GM21390 (cell line): ENCODE results near the gene PLEKHM3.

Experiments used
- ATAC-seq: cut with Tn5 transposase; IDR thresholded peaks from one replicate; pipeline ENCODE4 v1.9.1; 2021; ENCODE audit not compliant: unreplicated experiment

PLEKHM3 gene

DNA sequence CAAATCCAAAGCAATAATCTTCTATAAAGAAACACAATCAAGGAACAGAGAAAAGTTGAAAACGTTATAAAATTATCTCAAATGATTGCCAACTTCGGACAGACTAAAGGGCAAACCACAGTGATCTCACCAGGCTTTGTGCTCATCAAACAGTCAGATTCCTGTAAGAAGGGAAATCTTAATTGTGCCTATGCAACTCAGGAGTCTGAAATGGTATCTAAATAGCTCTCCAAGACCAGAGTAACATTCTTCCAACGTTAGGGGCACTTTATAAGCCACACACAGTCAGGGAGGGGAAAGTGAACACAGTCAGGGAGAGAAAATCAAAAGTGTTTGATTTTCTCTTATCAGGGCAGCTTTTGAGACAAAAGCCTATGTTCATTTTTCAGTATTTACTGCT is 29.4 kb downstream of the PLEKHM3 start:
- no peak for ATAC-seq

DNA sequence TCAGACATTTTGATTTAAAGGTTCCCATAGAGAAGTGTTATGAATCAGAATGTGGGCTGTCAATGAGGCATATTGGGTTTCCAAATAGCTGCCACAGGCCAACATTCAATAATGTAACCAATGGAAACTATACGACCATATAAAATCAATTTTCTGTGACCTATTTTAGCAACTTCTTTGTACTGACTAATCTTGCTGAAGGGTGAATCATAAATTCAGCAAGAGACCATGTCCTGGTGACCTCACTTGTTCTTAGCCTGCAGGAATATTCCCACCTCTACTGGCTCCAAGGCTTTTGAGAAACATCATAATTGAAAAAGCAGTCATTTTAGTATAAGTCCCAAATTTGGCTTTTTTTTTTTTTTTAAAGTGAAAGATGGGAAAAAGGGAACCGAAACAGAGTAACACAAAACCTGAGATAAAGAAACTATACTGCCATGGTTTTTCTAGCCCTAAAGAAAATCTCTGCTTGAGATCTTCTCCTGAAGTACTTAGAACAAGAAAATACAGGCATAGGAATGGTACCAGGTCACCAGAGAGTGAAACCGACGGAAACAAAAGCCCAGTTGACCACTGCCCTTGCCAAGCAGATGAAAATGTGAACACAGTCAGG is 32.1 kb downstream of the PLEKHM3 start:
- no peak for ATAC-seq

DNA sequence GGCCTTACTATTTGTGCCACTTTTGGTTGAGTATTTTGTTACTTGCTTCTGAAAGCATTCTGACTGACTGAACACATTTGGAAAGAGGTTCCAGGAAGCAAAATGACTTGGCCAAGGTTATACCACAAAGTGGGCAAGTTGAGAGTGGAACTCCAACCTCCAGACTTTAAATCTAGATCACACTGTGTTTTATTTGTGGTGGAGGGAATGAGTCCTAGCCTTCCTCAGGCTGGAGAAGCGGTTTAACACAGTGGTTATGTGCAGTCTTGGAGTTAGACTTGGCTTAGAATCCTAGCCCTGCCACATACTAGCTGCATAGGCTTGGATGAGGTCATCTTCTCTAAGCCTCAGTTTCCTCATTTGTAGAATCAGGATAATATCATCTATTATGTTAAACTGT is 33.4 kb downstream of the PLEKHM3 start:
- ATAC-seq, result no peak

DNA sequence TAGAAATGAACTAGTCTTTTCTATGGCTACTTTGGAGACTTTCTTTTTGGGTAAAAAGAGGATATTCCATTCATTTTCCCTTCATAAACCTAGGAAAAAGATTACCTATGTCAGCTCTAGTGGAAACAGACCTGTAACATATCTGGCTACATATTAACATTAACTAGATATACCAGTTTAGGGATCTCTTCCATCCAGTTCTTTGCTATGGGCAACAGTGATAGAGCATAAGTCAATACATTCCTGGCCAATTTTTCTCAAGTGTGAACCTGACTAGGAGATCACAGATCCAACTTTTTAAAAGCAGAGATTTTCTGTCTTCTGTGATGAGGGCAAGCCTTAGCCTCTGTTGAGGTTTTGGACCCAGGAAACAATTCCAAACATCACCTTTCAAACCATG is 34.5 kb downstream of the PLEKHM3 start:
- ATAC-seq, result no peak

DNA sequence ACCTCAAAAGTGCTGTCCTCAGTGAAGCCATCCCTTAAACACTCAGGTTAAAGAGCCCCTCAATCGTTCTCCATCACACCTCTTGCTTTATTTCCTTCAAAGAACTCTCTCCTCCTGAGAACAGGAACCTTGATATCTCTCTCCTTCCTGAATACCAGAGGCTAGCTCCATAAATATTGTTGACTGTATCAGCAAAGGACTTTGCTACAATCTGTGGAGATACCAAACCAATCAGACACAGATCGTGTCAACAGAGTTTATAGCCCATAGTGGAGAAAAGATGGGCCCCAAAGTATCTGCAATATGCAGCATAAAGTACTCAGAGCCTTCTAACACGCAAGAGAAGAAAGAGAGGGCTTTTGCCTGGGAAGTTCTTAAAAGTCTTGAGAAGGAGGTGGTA is 36.4 kb downstream of the PLEKHM3 start:
- no peak for ATAC-seq

DNA sequence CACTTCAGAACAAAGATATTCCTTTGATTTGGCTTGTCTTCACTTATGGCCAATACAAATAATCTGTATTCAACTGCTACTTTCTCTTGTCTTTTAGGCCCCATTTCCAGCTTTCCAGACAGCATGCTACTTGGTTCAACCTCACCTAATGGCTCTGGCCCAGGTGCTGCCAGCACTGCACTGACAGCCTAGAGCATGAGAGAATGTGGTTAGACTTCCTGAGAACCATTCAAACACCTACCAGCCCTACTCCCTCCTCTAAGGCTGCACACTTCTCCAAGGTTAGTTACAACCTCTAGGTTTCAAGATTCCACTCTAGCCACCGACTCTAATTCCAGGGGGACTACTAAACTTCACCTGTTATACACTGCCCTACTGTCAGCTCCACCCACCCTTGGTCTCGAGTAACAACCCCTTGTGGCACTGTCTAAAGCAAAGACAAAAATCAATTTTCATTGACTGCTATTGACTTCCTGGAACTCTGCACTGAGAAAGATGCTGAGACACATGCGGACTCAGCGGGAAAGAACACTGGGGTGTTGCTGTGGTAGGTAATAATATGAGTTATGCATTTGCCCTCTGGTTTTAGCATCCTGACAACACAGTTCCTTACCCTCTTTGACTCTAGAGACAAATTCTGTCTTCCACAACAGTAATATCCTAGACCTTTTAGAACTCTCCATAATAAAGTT is 38.2 kb downstream of the PLEKHM3 start:
- no peak for ATAC-seq

DNA sequence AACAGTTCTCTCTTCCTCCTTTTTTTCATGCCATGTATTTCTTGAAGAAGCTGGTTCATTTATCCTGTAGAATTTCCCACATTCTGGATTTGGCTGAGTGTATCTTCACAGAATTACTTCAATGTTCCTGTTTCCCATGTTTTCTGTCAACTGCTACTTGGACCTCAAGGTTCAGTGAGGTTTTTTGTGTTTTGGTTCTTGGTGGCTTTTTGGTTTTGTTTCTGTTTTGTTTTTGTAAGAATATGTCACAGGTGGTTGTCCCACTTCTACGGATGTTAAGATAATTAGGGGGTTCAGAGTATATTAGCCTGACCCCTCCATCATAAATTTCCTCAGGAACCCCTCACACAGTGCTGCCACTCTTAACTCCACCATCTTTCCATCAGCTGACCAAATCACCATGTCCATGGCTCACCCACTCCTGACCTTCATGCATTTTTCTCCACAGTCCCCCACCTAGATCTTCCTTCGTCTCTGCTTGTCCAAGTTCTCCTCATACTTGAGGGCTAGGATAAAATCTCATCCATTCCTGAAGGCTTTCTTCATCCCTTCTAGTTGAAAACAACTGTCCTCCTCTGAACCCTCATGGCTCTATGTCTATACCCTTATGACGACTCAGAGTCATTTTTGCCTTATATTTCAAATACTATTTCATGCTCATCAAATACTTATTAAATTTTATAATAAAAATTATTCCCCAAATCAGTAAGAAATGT is 40.4 kb downstream of the PLEKHM3 start:
- no peak for ATAC-seq

DNA sequence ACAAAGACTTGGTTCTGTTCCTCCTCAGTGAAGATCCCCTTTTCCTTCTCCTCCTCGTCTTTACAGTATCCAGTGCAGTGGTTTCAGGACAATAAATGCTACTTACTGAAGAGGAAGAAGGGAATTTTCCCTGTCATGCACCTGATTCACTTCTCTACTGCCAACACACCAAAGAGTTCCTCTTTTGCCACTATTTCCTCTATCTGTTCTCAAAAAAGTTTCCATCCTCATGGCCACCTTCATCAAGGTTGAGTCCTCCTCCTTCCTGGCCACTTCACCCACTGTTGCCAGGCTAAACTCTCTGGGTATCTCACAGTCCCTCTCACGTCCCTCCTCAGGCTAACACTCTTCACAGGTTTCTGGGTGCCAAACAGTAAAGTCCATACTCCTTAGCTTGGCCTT is 41.7 kb downstream of the PLEKHM3 start:
- peak; percentile 67 for ATAC-seq

DNA sequence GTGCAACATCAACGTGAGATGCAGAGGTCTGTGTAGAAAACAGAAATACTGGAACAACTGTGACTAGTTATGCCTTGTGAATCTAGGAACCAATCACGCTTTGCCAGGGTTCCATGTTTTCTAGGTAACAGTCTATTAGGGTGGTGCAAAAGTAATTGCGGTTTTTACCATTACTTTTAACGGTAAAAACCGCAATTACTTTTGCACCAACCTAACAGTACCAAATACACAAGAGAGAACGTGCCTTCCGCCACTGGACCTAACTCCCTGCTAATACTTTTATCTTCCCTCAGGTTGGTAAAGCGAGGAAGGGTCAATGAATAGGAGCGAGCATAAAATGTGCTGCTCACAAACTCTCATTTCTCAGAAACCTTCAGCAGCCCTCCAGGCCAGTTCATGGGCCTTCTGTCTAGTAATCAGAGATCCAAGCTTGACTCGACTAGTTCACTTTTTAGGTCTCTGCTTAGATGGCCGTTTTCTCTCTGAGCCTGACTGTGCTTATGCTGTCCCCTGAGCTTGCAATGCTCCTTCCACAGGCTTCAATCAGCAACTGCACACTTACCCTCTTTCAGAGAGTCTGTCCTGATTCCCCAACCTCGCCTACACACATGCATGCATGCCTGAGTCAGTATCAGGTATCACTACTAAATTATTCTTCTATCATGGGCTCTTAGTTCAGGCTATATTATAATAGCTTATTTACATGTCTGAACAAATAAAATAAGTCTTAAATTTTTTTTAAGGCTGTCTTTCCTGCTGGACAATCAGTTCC is 47.0 kb downstream of the PLEKHM3 start:
- no peak for ATAC-seq

DNA sequence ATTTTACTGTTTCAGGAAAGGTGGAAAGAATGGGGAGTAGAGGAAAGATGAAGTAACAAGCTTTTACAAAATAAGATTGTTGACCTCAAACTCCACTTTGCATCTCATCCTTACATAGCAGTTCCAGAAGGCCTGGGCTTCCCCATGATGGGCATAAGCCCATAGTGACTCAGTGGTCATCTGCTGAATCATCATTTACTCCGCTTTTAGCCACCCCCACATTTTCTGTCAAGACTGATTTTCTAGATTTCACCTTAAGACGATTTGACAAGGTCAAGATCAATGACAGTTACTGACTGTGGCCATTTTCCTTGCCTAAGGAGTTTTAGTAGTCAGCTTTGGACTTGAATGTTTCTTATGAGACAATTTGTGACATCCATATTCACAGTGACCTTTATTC is 49.4 kb downstream of the PLEKHM3 start:
- no peak for ATAC-seq

DNA sequence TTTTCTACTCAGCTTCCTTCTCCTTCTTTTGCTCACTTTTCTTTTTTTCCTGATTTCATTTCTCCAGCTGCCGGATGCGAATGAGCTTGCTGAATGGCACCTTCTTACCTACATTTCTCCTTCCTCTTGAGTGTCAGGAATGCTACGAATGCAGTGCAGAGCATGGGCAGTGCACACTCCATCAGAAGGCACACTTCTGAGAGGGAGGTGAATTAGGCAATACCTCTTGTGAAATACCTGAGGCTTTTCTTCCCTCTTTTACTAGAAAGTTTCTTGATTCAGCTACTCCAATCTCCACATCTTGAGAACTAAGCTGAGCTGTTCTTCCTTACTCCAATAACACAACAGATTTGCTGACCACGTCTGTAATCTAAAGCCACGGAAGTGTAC is 51.1 kb downstream of the PLEKHM3 start:
- ATAC-seq, result no peak

DNA sequence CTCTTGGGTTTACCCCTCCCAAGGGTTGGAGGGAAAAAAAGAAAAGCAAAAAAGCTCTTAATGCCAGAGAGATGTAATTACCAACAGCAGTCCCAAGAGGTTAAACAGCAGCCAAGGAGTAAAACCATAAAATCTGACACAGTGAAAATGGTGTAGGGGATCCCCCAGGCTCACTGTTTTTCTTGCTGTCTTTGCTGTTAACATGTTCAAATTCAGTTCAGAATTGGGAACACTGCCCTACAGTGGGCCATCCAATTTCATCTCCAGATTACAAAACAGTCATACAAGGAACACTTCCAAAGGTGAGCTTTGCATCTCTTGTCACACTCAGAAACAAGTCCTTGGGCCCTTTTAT is 54.5 kb downstream of the PLEKHM3 start:
- no peak for ATAC-seq

DNA sequence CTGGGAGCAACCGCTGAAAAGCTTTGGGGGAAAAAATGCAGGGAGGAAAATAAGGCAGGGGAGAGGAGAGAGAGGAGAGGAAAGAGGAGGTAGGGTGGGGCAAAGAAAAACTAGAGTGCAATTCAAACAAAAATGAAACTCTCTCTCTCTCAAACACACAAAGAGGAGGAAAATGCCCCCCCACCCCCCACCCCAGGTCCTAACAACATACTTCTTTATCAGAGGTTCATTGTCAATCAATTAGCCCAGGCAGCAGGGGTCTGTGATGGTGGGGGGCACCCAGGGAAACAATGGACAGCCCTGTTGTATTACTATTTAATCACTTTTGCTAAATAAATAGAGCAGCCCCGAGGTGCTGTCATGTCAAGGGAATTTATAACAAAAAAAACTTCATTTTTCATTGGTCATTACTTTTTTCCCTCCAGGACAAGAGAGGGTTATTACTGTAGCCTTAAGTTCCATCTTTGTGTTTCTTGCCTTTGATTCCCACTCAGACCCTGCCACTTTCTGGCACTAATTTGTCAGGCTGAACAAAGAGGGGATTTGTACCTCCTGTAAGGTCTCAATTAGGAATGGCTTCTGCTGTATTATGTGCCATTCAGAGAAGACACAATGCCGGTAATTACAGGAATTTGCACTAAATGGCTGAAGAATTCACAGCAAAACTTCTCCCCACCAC is 55.0 kb downstream of the PLEKHM3 start:
- ATAC-seq, result no peak

DNA sequence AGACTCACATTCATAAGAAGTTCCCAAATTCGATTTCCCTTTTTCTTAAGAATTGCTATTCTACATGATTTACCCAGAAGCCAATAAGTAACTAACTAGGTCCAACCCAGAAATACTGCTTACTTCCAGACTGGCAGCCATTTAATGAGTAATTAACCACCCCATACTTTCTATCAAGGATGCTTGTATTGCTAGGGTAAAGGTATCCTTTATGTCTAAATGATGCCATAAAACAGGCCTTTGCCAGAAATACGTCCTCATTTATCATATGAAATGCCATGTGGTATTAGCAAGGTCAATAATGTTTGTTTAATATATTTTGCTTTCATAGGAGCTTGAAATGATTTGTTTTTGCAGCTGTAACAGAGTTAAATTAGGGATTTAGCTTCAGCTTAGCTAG is 56.1 kb downstream of the PLEKHM3 start:
- no peak for ATAC-seq

DNA sequence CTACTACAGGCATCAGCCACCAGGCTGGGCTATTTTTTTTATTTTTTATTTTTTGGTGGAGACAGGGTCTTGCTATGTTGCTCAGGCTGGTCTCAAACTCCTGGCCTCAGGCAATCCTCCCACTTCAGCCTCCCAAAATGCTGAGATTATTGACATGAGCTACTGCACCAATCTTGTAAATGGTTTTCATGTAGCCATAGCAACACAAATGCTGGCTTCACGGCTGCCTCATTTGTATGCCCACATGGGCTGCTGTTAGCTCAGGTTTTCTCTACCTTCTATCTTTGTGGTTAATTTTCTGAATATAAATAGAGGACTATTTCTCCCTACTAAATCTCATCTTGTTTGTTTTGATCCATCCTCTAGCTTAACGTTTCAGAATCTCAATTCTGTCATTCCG is 58.2 kb downstream of the PLEKHM3 start:
- ATAC-seq, result no peak

DNA sequence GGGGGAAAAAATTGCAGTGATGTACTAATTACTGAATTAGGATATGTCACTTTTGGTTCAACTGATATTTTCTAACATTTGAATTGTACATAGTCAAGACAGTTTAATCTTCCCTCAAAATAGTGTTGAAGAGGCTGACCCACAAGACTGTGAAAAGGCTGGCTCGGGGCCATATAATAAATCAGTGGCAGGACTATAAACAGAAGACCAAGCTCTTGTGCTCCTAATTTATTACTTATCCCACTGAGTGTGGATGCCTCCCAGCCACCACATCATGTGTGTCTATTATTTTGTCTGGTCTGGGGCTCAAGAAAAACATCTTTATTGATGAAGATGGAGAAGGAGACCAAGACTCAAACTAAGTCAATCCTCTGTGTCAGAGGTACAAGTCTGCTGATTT is 64.4 kb downstream of the PLEKHM3 start:
- ATAC-seq, result no peak

DNA sequence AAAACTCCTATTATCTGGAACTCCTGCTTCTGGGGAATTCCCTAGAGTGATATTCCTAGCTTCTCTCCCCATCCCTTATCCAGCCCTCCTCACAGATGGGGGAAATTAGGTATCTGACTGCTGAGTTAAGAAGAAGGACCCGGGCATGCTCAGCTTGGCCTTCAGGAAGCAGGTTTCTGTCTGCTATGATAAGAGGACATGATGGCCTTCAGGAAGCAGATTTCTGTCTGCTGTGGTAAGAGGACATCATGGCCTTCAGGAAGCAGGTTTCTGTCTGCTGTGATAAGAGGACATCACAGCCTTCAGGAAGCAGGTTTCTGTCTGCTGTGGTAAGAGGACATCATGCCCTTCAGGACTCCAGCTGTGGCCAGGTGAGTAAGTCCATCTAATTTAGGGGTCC is 65.2 kb downstream of the PLEKHM3 start:
- ATAC-seq, result no peak

DNA sequence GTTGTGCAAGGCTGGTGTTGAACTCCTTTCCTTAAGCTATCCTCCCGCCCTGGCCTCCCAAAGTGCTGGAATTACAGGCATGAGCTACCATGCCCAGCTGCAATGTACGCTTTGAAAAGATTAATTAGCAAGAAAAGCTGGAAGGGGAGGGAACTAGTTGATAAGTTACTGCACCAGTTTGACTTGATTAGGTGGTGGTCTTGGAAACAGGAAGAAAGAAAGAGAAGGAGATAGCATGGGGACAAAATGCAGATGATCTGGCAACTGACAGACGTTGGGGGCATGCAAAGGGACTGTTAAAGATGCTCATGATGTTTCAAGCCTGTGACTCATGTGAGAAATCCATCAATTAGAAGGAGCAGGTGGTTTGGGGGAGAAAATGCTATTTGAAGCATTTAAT is 68.6 kb downstream of the PLEKHM3 start:
- ATAC-seq, result no peak

DNA sequence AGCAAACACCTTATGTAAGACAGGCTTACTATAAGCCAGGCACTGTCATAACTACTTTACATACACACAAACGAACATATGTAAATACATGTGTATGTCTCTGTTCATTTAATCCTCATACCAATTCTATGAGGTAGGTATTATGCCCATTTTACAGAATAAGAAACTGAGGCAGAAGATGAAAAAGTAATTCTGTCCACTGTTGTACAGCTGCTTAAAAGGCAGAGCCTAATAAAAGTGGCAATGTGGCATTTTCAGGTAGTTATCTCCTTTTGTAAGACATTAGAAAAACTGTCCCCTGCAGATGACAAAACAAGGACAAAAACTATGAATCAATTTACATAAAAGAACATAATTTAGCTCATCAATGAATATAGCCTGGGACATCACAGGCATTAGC is 69.9 kb downstream of the PLEKHM3 start:
- no peak for ATAC-seq

DNA sequence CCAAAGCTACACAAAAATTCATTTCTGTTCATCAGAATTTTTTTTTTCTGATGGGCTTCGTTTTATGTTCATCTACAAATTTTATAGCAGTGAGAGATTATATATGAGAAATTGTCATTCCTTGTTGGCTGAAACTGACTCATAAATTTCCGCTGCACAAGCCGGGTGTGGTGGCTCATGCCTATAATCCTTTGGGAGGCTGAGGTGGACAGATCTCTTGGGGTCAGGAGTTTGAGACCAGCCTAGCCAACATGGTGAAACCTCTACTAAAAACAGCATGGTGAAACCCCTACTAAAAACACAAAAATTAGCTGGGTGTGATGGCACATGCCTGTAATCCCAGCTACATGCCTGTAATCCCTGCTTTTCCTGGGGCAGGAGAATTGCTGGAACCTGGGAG is 72.0 kb downstream of the PLEKHM3 start:
- no peak for ATAC-seq
